HG02588 (cell line): ENCODE results near the gene DNER.

Experiments used
- ATAC-seq: cut with Tn5 transposase; IDR thresholded peaks from one replicate; pipeline ENCODE4 v1.9.1; 2021; ENCODE audit warnings: mild to moderate bottlenecking, moderate library complexity; ENCODE audit not compliant: unreplicated experiment

Gene DNER

GRCh38 chr2:229446350-229446749, 268.0 kb downstream of the DNER start:
- no peak for ATAC-seq

DNA sequence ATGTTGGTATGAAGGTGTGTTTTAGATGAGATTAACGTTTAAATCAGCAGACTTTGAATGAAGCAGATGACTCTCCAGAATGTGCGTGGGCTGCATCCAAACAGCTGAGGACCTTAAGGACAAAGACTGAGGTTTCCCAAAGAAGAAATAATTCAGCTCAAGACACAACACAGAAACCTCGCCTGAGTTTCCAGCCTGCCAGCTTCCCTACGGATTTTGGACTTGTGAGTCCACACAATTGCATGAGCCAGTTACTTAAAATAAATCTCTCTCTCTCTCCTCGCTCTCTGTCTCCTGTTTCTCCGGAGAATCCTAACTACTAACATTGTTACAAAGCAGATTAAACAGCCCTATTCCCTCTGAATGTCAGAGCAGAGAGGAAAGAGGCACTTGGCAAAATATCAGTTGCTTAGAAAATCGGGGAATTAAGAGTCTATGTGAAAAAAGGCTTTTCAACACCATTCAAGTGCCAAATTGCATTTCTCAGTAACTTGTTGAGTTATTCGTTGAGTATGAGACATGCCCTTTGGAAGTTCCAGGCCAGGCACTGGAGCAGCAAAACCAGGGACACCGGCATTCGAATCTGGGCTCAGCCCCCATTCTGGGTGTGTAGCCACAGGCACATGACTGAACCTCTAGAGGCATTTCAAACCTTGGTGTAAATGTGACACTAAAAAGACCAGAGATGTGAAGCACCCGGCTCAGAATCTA, 268.7 kb downstream of the DNER start:
- no peak for ATAC-seq

GRCh38 chr2:229445019-229445418, 269.3 kb downstream of the DNER start:
- ATAC-seq, result no peak

DNA sequence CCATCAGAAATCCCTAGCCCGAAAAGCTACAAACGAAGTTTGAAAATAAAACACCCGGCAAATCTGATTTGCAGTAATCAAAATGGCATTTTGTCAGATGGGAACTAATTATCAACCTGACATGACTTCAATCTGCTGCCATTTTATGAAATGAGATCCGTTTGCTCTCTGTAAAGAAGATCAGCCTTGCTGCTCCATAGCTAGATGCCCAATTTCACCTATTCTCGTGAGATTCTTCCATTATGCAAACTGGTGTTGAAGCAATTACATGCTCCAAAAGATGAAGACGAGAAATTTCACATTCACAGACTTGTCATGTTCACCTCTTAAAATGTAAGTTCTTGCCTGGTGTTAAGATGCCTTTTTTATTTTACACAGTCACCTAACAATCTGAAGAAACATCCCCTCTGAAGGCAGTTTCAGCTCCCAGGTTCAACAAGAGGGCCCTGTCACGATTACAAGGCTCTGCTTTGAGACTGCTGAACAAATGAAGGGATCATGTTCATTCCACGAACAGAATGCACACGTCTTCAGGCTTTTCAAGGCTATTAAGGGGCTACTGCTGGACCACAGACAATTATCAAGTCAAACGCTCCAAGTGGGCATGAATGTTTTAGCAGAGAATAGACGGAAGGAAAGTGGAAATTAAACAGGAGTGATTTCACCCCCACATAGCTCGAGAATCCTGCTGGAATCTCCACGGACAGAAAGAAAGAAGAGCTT, 270.6 kb downstream of the DNER start:
- ATAC-seq, result no peak

DNA sequence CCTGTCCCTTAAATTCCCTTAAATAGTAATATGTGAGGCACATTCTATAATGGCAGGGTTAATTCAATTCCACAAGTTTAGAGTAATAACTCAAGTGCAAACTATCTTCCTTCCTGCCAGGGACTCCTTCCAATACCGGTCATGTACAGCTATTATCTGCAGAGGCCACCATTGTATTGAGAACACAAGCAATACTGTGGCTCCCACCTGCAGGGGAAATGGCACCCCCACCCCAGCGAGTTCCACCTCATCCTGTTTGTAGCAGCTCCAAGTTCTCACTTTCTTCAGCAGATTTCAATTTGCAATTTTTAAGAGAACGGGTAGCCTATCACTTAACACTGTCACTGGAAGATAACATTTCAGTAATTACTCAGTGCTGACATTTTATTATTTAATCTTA, 271.2 kb downstream of the DNER start:
- ATAC-seq, result no peak

- ATAC-seq, result no peak
These were observed 275.8 kb downstream of the DNER start for GRCh38 chr2:229438430-229439159.

GRCh38 chr2:229437467-229437866, 276.9 kb downstream of the DNER start:
- ATAC-seq, result no peak

DNA sequence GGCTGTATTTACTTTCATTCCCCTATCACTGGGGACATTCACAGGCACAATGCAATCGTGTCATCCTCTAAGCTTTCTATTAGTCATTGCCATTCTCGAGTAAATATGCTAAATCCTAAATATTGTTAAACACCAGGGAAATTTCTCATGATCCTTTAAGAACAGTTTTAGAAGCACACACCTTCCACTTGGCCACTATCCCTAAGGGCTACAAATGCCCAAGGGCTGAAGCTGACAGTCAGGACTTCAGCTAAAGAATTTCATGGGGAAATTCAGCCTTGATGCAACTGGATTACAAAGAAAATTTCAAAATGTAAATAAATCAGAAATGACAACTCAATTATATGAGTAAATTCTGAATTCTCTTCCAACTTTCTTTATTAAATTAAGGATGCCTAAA, 280.2 kb downstream of the DNER start:
- ATAC-seq, result no peak

DNA sequence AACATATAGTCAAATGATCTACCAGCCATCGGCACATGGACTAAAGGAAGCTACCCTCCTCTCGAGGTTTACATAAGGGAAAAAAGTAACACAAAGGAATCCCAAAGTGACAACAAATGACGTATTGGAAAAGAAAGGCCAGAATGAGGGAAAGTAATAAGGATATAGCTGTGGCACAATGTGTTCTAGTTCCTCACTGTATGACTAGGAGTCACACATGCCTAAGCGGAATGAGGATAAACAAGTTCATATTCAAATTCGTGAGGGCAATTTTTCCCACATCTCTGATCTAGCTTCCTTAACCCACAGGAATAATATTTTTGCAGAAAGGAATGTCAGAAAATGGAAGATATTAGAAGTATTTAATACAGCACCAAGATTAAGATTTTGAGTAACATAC, 281.0 kb downstream of the DNER start:
- no peak for ATAC-seq

DNA sequence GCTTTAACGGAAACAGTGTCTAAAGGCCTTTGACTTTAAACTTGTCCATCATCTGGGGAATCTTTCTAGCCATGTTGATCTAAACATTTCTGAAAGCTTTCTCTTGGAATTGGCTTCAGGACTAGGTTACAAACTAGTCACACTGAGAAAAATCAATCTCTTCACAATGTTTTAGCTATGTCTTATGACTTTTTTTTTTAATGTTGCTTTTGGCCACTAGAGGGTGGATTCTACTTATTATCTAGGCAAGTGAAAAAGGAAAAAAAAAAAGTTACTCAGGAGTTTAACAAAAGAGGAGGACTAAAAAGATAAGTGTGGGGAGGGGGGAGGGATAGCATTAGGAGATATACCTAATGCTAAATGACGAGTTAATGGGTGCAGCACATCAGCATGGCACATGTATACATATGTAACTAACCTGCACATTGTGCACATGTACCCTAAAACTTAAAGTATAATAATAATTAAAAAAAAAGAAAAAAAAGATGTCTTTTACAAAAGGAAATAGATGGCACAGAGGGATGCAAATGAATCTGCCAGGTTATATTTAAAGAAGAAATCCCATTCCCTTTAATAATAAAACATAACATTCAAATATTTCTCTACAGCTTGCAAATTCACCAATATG, 282.9 kb downstream of the DNER start:
- ATAC-seq, result no peak

- ATAC-seq, result no peak
These were observed 284.8 kb downstream of the DNER start for GRCh38 chr2:229429589-229429988.

- ATAC-seq, result no peak
These were observed 287.9 kb downstream of the DNER start for GRCh38 chr2:229426464-229426863.

DNA sequence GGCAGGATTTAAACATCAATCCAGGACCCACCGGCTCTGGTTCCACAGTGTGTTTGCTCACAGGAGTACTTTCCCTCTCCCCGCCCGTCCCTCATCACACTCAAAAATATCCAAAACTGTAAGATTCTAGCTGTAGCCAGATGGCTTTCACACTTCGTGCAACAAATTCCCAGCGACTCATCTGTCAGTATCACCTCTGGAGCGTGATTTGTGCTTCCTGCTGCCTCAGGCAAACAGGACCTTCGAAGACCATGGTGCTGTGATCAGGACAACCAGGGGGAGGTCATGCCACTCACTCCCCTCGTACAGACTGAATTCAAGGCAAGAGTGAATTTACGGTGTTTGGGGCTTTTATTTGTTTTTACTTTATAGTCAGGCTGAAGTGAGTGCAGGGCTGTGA, 288.8 kb downstream of the DNER start:
- ATAC-seq, result no peak

DNA sequence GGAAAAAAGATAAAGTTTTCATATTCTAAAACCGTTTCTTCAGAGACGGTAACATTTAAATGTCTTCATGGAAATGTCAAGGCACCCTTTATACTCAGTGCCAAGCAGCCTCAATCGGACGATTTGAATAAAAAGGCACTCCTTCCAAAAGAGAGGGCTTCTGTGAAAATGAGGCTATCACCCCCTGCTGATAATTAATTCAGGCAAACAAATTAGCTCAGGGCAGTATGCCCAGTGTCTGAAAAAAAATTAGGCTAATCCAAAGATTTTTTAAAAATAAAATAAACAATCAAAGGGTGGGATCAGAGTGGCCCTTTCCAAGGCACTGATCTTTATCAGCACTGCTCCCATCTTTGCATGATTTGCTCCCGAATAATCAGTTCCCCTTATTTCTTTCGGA, 292.3 kb downstream of the DNER start:
- ATAC-seq, result no peak

- ATAC-seq, result no peak
These were observed 295.2 kb downstream of the DNER start for GRCh38 chr2:229419158-229419557.

DNA sequence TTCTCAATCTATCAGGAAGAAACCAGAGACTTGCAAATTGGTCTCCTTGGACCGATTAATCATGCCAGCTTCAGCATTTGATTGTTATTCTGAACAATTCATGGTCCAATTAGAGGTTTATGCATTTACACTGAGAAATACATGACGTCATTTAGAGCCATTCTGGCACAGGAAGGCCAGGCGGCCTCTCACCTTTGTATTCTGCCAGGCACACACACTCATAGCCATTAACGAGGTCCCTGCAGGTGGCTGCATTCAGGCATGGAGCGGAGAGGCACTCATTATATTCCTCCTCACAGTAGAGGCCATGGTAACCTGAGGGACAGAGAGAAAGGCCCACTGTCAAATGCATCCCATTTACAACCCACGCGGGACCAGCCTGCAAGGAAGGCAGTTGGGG, 296.4 kb downstream of the DNER start:
- ATAC-seq, result no peak

DNA sequence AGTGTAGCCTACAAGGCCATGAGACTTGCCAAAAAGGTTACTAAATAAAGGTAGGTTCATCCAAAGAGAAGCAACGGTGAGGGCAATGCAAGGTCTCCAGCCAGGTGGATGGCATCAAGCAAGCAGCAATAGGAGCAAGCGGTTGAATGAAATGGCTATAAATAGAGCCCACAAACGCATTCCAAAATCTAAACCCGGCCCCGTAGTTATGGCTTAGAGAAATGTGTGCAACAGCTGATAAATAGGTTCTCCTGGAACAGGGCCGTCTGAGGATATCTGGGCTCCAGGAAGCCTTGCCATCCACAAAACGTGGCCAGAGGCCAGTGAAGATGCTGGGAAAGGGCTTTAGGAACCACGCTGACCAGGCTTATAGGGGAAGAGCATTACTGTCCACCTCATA, 297.2 kb downstream of the DNER start:
- ATAC-seq, result no peak

GRCh38 chr2:229416116-229416694, 298.1 kb downstream of the DNER start:
- ATAC-seq, result no peak

GRCh38 chr2:229414631-229415030, 299.7 kb downstream of the DNER start:
- no peak for ATAC-seq

- ATAC-seq, result no peak
These were observed 301.7 kb downstream of the DNER start for GRCh38 chr2:229412686-229413085.

DNA sequence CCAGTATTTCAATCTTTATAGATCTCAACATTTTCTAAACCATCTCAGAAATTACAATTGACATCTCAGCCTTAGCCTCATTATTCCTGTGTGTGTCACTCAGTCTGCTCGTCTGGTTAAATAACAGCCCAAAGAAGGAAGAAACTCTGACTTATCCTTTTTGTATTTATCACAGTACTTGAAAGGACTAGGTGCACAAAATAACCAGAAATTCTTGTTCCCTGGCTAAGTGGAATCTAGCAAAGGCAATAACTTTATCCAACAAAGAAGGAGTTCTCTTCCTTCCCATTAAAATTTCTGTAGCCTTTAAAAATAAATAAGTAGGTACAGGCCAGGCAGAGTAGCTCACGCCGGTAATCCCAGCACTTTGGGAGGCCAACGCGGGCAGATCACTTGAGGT, 303.4 kb downstream of the DNER start:
- ATAC-seq, result no peak
